K562 (cell line): ENCODE measurements around the gene GSKIP. TPM values are rescaled to one million over a fixed set of nuclear protein-coding genes. Genes with fewer than 3 reads are reported as not detected.
A peak's percentile ranks its signal among the peaks of the same experiment; 100 is the strongest.

Source experiments
- ARNT ChIP-seq, 2 experiments: fragments of 450-650 bp; IDR thresholded peaks; 2 replicates each; pipeline ENCODE4 v1.6.1; 2016; ENCODE audit warnings: mild to moderate bottlenecking in 1 of 2
- L3MBTL2 ChIP-seq: fragments of 450-650 bp; IDR thresholded peaks from 2 replicates; pipeline ENCODE4 v1.6.1; 2016; ENCODE audit warnings: mild to moderate bottlenecking, moderate library complexity
- NCOA1 ChIP-seq: fragments of 450-650 bp; IDR thresholded peaks from 2 replicates; pipeline ENCODE4 v1.6.1; 2016; ENCODE audit warnings: low read depth
- NCOR1 ChIP-seq: fragments of 450-650 bp; IDR thresholded peaks from 2 replicates; pipeline ENCODE4 v1.6.1; 2016; ENCODE audit warnings: mild to moderate bottlenecking, moderate library complexity
- RHOXF2B ChIP-seq: fragments of 250-450 bp; sonication (Bioruptor Pico); conservative IDR thresholded peaks from 2 replicates; pipeline ENCODE4 v1.5.1; 2021
- SIN3B ChIP-seq: fragments of 450-650 bp; IDR thresholded peaks from 2 replicates; pipeline ENCODE4 v1.6.1; 2017; ENCODE audit warnings: low read depth, mild to moderate bottlenecking, moderate library complexity
- ZBTB7A ChIP-seq: IDR thresholded peaks from 2 replicates; pipeline ENCODE4 v1.6.1; 2011; ENCODE audit warnings: low read depth, mild to moderate bottlenecking, low read length, moderate library complexity, borderline replicate concordance; ENCODE audit not compliant: control insufficient read depth
- polyA plus RNA-seq, 8 experiments: library from polyadenylated mRNA; depleted of rRNA in 4 of 8; stranded (reverse) in 5 of 8; unstranded in 3 of 8; fragments of >200 nt; fragmentation: Nextera tagmentation in 2 of 8; fragmentation: Illumina TruSeq in 1 of 8; extraction: Ambion mirVana in 2 of 8; extraction: Trizol in 1 of 8; gene quantifications; 2 replicates each; pipeline versions ENCODE4 v1.2.1 to v1.2.3, GENCODE V29; 2011 to 2014; ENCODE audit warnings: inconsistent platforms in 1 of 8, missing spikeins in 1 of 8
- total RNA-seq, 7 experiments: library from RNA; depleted of rRNA in 6 of 7; stranded (reverse); fragments of >200 nt in 6 of 7; fragmentation: Illumina TruSeq in 2 of 7; extraction: Trizol in 2 of 7; gene quantifications; 2 replicates each; pipeline versions ENCODE4 v1.2.1 to v1.2.3, GENCODE V29; 2011 to 2021; ENCODE audit warnings: low replicate concordance in 1 of 7
- TF ChIP-seq, protein P1 (sequence below): fragments of 250-450 bp; sonication (Bioruptor Pico); IDR thresholded peaks from 2 replicates; pipeline ENCODE4 v1.6.1; 2021; ENCODE audit warnings: mild to moderate bottlenecking
- TF ChIP-seq, protein P2 (sequence below): fragments of 450-650 bp; IDR thresholded peaks from one replicate; pipeline ENCODE4 v1.6.1; 2018; ENCODE audit warnings: mild to moderate bottlenecking, moderate library complexity; ENCODE audit not compliant: partially characterized antibody
- TF ChIP-seq, protein P3 (sequence below): fragments of 450-650 bp; IDR thresholded peaks from 2 replicates; pipeline ENCODE4 v1.6.1; 2016; ENCODE audit warnings: missing biosample characterization, missing genetic modification characterization
- TF ChIP-seq, protein P4 (sequence below), 3 experiments: fragments of 200-800 bp in 1 of 3; sonication (Bioruptor generic) in 1 of 3; sonication (generic) in 1 of 3; formaldehyde crosslinking in 1 of 3; IDR thresholded peaks; 2 replicates each; pipeline versions ENCODE4 v1.6.1 to v1.8.0; 2016 to 2022; ENCODE audit warnings: mild to moderate bottlenecking in 2 of 3, missing compliant biosample characterization in 2 of 3, missing genetic modification characterization in 2 of 3, missing genetic modification reagents in 1 of 3
- TF ChIP-seq, protein P5 (sequence below): fragments of 450-650 bp; IDR thresholded peaks from 2 replicates; pipeline ENCODE4 v1.6.1; 2017; ENCODE audit warnings: antibody characterized with exemption, mild to moderate bottlenecking

GSKIP gene
- total and polyA plus RNA-seq, 9 of the 15 experiments (the other 6 are each of a cell fraction or from before 2014, with no cell fraction given), result 12.9 to 58.9 (median 22.2) TPM

DNA sequence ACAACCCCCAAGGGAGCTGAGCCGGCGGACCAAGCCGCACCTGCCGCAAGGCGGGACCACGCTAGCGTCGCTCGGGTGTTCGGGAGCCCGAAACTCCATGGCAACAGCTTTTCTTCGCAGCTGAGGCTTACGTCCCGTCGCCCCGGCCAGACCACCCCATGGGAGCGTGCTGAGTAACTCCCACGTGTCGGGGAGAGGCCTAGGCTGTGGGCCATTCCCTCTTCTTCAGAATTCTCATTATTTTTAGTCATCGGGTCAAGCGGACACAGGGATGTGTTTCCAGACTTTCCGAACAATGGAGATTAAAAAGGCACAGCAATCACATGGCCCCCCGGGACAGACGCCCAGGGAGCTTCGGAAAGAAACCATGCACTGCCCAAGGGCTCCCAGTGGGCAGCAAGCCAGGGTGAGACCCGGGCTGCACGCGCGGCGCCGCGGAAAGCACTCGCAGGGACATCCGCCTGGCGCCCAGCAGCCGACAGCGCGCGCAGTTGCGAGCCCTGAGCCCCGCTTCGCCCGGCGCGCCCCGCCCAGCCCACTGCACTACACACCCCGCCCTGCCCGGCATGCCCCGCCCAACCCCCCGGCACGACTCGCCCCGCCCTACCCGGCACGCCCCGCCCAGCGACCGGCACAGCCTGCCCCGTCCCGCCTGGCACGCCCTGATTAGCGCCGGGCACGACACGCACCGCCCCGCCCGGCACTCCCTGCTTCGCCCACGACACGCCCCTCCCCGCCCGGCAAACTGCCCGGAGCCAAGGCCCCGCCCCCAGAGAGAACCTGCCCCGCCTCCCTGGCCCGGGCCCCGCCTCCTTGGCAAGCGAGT lies 28.2 kb downstream of the GSKIP start (continued):
- no peak for TF ChIP-seq NCOA1
- TF ChIP-seq ZBTB7A, result 0 out of 2 replicates have a peak, but pooled peaks have one; percentile 11
- TF ChIP-seq NCOR1, result no peak
- TF ChIP-seq, protein P1, sequence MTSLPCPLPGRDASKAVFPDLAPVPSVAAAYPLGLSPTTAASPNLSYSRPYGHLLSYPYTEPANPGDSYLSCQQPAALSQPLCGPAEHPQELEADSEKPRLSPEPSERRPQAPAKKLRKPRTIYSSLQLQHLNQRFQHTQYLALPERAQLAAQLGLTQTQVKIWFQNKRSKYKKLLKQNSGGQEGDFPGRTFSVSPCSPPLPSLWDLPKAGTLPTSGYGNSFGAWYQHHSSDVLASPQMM, result no peak
- peak; percentile 81 for TF ChIP-seq L3MBTL2
- TF ChIP-seq, protein P2, sequence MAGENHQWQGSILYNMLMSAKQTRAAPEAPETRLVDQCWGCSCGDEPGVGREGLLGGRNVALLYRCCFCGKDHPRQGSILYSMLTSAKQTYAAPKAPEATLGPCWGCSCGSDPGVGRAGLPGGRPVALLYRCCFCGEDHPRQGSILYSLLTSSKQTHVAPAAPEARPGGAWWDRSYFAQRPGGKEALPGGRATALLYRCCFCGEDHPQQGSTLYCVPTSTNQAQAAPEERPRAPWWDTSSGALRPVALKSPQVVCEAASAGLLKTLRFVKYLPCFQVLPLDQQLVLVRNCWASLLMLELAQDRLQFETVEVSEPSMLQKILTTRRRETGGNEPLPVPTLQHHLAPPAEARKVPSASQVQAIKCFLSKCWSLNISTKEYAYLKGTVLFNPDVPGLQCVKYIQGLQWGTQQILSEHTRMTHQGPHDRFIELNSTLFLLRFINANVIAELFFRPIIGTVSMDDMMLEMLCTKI, result no peak
- TF ChIP-seq, protein P3, sequence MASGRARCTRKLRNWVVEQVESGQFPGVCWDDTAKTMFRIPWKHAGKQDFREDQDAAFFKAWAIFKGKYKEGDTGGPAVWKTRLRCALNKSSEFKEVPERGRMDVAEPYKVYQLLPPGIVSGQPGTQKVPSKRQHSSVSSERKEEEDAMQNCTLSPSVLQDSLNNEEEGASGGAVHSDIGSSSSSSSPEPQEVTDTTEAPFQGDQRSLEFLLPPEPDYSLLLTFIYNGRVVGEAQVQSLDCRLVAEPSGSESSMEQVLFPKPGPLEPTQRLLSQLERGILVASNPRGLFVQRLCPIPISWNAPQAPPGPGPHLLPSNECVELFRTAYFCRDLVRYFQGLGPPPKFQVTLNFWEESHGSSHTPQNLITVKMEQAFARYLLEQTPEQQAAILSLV (tag), result no peak
- no peak for TF ChIP-seq RHOXF2B (CRISPR knock-in tag)
- TF ChIP-seq SIN3B, result no peak
- no peak for TF ChIP-seq ARNT (IDR thresholded peaks at IDR 0.05)
- TF ChIP-seq, protein P4, sequence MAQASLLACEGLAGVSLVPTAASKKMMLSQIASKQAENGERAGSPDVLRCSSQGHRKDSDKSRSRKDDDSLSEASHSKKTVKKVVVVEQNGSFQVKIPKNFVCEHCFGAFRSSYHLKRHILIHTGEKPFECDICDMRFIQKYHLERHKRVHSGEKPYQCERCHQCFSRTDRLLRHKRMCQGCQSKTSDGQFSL (CRISPR knock-in tag; IDR thresholded peaks at IDR 0.05), result no peak
- TF ChIP-seq, protein P4 (tag; IDR thresholded peaks at IDR 0.05), result no peak
- TF ChIP-seq, protein P5, sequence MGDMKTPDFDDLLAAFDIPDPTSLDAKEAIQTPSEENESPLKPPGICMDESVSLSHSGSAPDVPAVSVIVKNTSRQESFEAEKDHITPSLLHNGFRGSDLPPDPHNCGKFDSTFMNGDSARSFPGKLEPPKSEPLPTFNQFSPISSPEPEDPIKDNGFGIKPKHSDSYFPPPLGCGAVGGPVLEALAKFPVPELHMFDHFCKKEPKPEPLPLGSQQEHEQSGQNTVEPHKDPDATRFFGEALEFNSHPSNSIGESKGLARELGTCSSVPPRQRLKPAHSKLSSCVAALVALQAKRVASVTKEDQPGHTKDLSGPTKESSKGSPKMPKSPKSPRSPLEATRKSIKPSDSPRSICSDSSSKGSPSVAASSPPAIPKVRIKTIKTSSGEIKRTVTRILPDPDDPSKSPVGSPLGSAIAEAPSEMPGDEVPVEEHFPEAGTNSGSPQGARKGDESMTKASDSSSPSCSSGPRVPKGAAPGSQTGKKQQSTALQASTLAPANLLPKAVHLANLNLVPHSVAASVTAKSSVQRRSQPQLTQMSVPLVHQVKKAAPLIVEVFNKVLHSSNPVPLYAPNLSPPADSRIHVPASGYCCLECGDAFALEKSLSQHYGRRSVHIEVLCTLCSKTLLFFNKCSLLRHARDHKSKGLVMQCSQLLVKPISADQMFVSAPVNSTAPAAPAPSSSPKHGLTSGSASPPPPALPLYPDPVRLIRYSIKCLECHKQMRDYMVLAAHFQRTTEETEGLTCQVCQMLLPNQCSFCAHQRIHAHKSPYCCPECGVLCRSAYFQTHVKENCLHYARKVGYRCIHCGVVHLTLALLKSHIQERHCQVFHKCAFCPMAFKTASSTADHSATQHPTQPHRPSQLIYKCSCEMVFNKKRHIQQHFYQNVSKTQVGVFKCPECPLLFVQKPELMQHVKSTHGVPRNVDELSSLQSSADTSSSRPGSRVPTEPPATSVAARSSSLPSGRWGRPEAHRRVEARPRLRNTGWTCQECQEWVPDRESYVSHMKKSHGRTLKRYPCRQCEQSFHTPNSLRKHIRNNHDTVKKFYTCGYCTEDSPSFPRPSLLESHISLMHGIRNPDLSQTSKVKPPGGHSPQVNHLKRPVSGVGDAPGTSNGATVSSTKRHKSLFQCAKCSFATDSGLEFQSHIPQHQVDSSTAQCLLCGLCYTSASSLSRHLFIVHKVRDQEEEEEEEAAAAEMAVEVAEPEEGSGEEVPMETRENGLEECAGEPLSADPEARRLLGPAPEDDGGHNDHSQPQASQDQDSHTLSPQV, result 0 out of 2 replicates have a peak, but pooled peaks have one; percentile 36
